ENCODE measurements around the gene GABBR2.
"Not testable (repeated sequence)": the region's sequence is repeated elsewhere in the genome, so short reads cannot be mapped to it uniquely, and the experiment has no call there.

GABBR2 gene

DNA sequence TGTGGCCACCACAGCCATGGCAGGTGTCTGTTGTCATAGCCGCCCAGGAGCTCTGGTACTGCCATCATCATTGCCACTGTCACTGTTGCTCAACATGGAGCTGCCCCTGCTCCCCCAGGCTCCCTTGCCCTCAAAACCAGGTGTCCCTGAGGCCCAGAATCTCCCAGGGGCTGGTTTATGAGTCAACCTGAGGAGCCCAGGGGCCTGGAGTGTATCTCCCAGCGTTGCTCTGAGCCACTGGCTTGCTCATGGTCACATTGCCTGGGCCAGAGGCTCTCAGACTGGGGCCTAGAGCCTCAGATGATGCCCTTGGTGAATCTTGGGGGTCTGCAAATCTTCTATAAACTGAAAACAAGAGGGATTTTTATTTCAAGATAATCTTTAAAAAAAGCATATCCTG, 428.6 kb downstream of the GABBR2 start:
- no peak overlapping the region for H3K4me2 ChIP-seq (ENCODE audit: low read length)
- H3K9ac ChIP-seq (ENCODE audit: low read depth, low read length), result no peak overlapping the region
- no peak overlapping the region for H3K4me3 ChIP-seq (ENCODE audit: low read length)
- H3K27me3 ChIP-seq (ENCODE audit: control insufficient read depth, insufficient read depth, low read length), result peaks cover 72% of the 10 kb centered on the region
- no peaks in the 10 kb centered on the region for H3K4me1 ChIP-seq (ENCODE audit: control insufficient read depth, insufficient read depth, low read length)
- H3K9me3 ChIP-seq (replicated peaks; ENCODE audit: low read length), result no peaks in the 10 kb centered on the region
- H3K36me3 ChIP-seq (ENCODE audit: insufficient read depth, low read length), result no peaks in the 10 kb centered on the region

DNA sequence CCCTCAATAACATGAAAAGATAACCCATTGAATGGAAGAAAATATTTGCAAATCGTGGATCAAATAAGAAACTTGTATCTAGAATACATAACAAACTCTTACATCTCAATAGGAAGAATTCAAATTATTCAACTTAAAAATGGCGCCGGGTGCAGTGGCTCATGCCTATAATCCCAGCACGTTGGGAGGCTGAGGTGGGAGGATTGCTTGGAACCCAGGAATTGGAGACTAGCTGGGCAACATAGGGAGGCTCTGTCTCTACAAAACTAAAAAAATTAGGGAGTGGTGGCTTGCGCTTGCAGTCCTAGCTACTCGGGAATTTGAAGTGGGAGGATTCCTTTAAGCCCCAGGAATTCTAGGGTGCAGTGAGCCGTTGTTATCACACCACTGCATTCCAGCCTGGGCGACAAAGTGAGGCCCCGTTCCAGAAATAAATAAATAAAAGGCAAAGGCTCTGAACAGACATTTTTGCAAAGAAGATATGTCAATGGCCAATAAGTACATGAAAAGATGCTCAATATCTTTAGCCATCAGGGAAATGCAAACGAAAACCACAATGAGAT, 431.7 kb downstream of the GABBR2 start:
- Histone ChIP-seq H3K27me3 (ENCODE audit: control insufficient read depth, insufficient read depth, low read length) (peaks cover 55% of the 10 kb centered on the region), H3K4me2 (ENCODE audit: low read length) (no peak overlapping the region), H3K9ac (ENCODE audit: low read depth, low read length) (no peak overlapping the region), H3K36me3 (ENCODE audit: insufficient read depth, low read length) (no peaks in the 10 kb centered on the region), H3K9me3 (replicated peaks; ENCODE audit: low read length) (no peaks in the 10 kb centered on the region), H3K4me1 (ENCODE audit: control insufficient read depth, insufficient read depth, low read length) (no peaks in the 10 kb centered on the region), H3K4me3 (ENCODE audit: low read length) (no peak overlapping the region)

DNA sequence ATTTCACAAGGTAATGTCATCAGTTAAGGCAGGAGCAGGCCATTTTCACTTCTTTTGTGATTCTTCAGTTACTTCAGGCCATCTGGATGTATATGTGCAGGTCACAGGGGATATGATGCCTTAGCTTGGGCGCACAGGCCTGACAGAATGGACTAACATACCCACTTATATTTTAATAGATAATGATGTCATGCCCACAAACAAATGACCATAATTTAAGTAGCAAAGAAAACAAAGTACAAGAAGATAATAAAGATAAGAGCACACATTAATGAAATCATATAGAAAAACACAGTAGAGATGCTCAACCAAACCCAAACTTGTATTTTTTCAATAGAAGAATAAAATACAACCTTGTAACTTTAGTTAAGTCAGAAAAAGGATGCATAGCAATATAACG, 433.6 kb downstream of the GABBR2 start:
- Histone ChIP-seq H3K36me3 (ENCODE audit: insufficient read depth, low read length) (no peaks in the 10 kb centered on the region), H3K27me3 (ENCODE audit: control insufficient read depth, insufficient read depth, low read length) (peaks cover 48% of the 10 kb centered on the region), H3K9me3 (replicated peaks; ENCODE audit: low read length) (no peaks in the 10 kb centered on the region), H3K4me2 (ENCODE audit: low read length) (no peak overlapping the region), H3K4me3 (ENCODE audit: low read length) (no peak overlapping the region), H3K9ac (ENCODE audit: low read depth, low read length) (no peak overlapping the region), H3K4me1 (ENCODE audit: control insufficient read depth, insufficient read depth, low read length) (no peaks in the 10 kb centered on the region)

DNA sequence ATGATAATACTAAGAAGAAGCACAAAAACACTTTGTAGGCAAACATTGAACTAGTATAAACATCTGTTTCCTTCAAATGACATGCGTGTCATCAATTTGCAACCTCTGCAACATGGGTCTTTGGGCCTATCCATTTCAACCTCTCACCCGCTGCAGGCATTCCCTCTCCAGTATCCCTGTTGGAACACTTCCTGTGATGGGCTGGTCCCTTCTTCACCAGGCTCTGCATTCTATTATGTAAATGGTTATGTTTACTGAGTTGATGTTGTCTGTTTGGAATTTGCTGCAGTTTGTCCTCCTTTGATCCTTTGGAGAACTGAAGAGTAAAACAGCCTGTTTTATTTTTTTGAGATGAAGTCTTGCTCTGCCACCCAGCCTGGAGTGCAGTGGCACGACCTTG, 436.7 kb downstream of the GABBR2 start:
- H3K4me1 ChIP-seq (ENCODE audit: control insufficient read depth, insufficient read depth, low read length), result no peaks in the 10 kb centered on the region
- H3K27me3 ChIP-seq (ENCODE audit: control insufficient read depth, insufficient read depth, low read length), result peaks cover 17% of the 10 kb centered on the region
- no peaks in the 10 kb centered on the region for H3K36me3 ChIP-seq (ENCODE audit: insufficient read depth, low read length)
- H3K9ac ChIP-seq (ENCODE audit: low read depth, low read length), result no peak overlapping the region
- H3K4me2 ChIP-seq (ENCODE audit: low read length), result no peak overlapping the region
- H3K9me3 ChIP-seq (replicated peaks; ENCODE audit: low read length), result no peaks in the 10 kb centered on the region
- no peak overlapping the region for H3K4me3 ChIP-seq (ENCODE audit: low read length)

DNA sequence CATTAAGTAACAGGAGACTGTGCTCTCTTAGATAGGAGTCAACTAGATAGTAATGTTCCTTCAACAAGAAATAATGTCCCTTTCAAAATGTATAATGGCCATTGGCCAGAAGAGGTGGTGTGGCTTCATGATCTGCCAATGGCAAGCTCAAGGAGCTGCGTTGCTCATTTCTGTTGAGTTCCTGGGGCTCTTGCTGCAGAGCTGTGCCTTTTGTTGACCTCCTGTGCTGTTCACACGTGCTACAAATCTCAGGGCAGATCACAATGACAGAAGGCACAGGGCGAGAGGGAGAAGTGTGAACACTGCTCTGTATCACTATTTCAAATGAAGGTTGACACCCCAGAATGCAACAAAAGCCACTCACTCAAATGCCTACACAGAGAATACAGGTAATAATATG, 437.3 kb downstream of the GABBR2 start:
- no peaks in the 10 kb centered on the region for H3K36me3 ChIP-seq (ENCODE audit: insufficient read depth, low read length)
- no peak overlapping the region for H3K4me2 ChIP-seq (ENCODE audit: low read length)
- H3K9ac ChIP-seq (ENCODE audit: low read depth, low read length), result no peak overlapping the region
- H3K9me3 ChIP-seq (replicated peaks; ENCODE audit: low read length), result no peaks in the 10 kb centered on the region
- H3K27me3 ChIP-seq (ENCODE audit: control insufficient read depth, insufficient read depth, low read length), result peaks cover 11% of the 10 kb centered on the region
- H3K4me1 ChIP-seq (ENCODE audit: control insufficient read depth, insufficient read depth, low read length), result no peaks in the 10 kb centered on the region
- H3K4me3 ChIP-seq (ENCODE audit: low read length), result no peak overlapping the region

DNA sequence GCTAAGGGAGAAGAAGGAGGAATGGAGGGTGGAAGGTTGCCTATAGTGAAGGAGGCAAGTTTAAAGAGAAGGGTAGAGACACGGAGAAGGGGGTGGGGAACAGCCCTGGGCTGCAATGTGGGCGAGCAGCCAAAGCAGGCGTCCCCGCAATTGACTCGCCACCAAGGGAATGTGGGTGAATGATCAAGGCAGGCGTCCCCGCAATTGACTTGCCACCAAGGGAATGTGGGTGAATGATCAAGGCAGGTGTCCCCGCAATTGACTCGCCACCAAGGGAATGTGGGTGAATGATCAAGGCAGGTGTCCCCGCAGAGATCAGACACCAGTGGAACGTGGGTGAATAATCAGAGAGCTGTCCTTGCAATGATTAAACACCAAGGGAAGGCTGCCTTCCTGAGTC, 438.5 kb downstream of the GABBR2 start:
- not testable (repeated sequence) for H3K9me3 ChIP-seq (replicated peaks; ENCODE audit: low read length); H3K9ac ChIP-seq (ENCODE audit: low read depth, low read length); H3K4me1 ChIP-seq (ENCODE audit: control insufficient read depth, insufficient read depth, low read length); H3K4me2 ChIP-seq (ENCODE audit: low read length); H3K36me3 ChIP-seq (ENCODE audit: insufficient read depth, low read length); H3K27me3 ChIP-seq (ENCODE audit: control insufficient read depth, insufficient read depth, low read length); H3K4me3 ChIP-seq (ENCODE audit: low read length)

DNA sequence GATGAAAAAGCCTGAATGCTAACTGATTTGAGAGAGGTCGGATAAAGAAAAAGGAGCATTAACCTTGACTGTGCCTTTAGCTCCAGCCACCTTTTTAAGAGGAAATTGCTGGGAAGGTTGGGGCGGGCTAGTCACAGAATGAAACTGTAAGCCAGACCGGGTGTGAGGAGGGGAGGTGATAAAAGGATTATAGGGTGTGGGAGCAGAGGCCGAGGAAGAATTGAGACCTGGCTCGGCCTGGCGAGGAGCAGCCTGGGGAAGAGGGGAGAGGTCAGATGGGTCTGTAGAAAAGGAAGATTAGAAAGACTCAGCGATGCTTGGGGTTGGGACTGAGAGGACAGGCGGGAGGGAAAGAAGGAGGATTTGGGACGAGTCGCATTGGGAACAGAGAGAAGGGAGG, 439.1 kb downstream of the GABBR2 start:
- not testable (repeated sequence) for H3K4me3 ChIP-seq (ENCODE audit: low read length); H3K4me2 ChIP-seq (ENCODE audit: low read length); H3K9ac ChIP-seq (ENCODE audit: low read depth, low read length); H3K9me3 ChIP-seq (replicated peaks; ENCODE audit: low read length); H3K4me1 ChIP-seq (ENCODE audit: control insufficient read depth, insufficient read depth, low read length); H3K36me3 ChIP-seq (ENCODE audit: insufficient read depth, low read length); H3K27me3 ChIP-seq (ENCODE audit: control insufficient read depth, insufficient read depth, low read length)

DNA sequence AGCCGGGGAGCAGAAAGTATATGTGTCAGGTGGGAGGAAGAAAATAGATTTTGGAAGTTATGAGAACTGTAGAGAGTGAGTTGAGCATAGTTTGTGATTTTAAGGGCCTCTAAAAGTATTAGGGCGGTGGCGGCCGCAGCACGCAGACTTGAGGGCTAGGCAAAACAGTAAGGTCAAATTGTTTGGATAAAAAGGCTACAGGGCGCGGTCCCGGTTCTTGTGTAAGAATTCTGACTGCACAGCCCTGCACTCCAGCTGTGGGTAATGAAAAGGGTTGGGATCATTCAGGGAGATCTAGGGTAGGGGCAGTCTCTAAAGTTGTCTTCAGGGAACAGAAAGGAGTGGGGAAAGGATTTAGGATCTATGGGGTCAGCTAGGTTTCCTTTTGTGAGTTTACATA, 441.2 kb downstream of the GABBR2 start:
- H3K27me3 ChIP-seq (ENCODE audit: control insufficient read depth, insufficient read depth, low read length); H3K4me2 ChIP-seq (ENCODE audit: low read length); H3K4me3 ChIP-seq (ENCODE audit: low read length); H3K36me3 ChIP-seq (ENCODE audit: insufficient read depth, low read length); H3K9ac ChIP-seq (ENCODE audit: low read depth, low read length); H3K9me3 ChIP-seq (replicated peaks; ENCODE audit: low read length); H3K4me1 ChIP-seq (ENCODE audit: control insufficient read depth, insufficient read depth, low read length): not testable (repeated sequence)

DNA sequence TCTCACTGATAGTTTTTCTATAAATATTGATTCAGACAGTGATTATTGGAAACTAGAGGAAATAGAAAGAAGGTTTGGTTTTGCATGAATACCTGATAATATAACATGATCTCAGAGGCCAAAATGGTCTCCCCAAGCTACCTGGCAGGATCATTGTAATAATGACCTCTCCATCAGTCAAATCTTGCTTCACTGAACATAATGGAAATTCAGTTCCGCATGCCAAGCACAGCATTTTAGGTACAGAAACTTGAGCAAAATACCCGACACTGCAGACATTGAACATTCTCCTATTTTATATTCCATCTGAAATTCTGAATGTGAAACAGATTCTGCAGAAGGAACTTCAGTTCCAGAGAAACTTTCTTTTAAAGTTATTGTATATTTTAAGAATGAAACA, 444.2 kb downstream of the GABBR2 start:
- Histone ChIP-seq H3K4me3 (ENCODE audit: low read length) (no peak overlapping the region), H3K4me2 (ENCODE audit: low read length) (no peak overlapping the region), H3K4me1 (ENCODE audit: control insufficient read depth, insufficient read depth, low read length) (peaks cover 5% of the 10 kb centered on the region), H3K9me3 (replicated peaks; ENCODE audit: low read length) (no peaks in the 10 kb centered on the region), H3K36me3 (ENCODE audit: insufficient read depth, low read length) (no peaks in the 10 kb centered on the region), H3K9ac (ENCODE audit: low read depth, low read length) (no peak overlapping the region), H3K27me3 (ENCODE audit: control insufficient read depth, insufficient read depth, low read length) (no peaks in the 10 kb centered on the region)

DNA sequence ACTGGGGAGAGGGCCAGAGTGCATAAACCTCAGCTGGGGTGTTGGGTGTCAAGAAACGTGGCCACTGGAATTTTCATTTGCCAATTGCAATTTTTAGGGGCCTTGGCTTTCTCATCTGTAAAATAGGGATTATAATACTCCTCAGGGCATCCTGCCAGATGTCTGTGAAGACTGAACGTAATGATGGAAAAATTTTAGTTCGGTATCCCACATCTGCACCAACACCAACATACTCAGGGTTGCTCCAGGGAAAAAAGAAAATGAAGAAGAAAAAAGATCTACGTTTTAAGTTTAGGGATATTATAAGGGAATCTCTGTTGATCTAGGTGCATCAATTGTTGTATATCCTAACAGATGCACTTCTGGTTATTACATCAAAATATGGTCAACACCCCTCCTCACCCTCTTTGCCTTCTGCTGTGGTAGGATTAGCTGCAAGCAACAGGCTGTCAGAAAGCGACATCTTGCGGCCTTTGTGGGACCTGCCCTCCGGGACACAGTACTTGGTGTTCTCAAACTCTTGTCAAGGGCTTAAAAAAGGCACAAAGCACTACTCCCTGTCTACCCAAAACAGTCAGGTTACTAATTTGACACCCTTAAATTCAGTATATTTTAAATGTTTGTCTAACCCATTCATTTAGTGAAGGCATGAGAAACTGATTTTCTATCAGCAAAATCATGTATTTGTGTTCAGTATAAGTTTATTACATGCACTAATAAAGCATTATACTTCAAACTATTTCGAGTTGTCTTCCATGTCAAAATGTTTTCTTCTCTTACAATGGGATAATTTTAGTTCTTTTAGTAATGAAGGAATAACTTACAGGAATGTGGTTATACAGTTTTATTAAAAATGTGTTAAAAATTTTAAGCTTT, 445.0 kb downstream of the GABBR2 start:
- no peaks in the 10 kb centered on the region for H3K36me3 ChIP-seq (ENCODE audit: insufficient read depth, low read length)
- H3K4me3 ChIP-seq (ENCODE audit: low read length), result no peak overlapping the region
- H3K4me2 ChIP-seq (ENCODE audit: low read length), result no peak overlapping the region
- no peaks in the 10 kb centered on the region for H3K27me3 ChIP-seq (ENCODE audit: control insufficient read depth, insufficient read depth, low read length)
- no peaks in the 10 kb centered on the region for H3K9me3 ChIP-seq (replicated peaks; ENCODE audit: low read length)
- peaks cover 5% of the 10 kb centered on the region for H3K4me1 ChIP-seq (ENCODE audit: control insufficient read depth, insufficient read depth, low read length)
- no peak overlapping the region for H3K9ac ChIP-seq (ENCODE audit: low read depth, low read length)

DNA sequence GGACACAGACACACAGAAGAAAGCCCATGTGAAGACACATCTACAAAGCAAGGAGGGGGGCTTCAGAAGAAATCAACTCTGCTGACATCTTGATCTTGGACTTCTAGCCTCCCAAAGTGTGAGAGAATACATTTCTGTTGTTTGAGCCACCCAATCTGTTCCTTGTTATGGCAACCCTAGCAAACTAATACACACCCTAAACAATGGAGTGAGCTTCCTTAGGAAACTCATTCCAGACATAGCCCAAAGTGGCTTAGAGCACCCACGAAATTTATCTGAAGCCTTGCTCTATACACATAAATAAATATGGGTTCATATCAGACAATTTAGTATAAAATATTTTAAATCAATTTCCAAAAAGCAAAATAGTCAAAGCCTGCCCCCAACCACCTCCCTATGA, 445.7 kb downstream of the GABBR2 start:
- Histone ChIP-seq H3K27me3 (ENCODE audit: control insufficient read depth, insufficient read depth, low read length) (no peaks in the 10 kb centered on the region), H3K36me3 (ENCODE audit: insufficient read depth, low read length) (no peaks in the 10 kb centered on the region), H3K4me3 (ENCODE audit: low read length) (no peak overlapping the region), H3K4me2 (ENCODE audit: low read length) (no peak overlapping the region), H3K9ac (ENCODE audit: low read depth, low read length) (no peak overlapping the region), H3K4me1 (ENCODE audit: control insufficient read depth, insufficient read depth, low read length) (peaks cover 5% of the 10 kb centered on the region), H3K9me3 (replicated peaks; ENCODE audit: low read length) (no peaks in the 10 kb centered on the region)

DNA sequence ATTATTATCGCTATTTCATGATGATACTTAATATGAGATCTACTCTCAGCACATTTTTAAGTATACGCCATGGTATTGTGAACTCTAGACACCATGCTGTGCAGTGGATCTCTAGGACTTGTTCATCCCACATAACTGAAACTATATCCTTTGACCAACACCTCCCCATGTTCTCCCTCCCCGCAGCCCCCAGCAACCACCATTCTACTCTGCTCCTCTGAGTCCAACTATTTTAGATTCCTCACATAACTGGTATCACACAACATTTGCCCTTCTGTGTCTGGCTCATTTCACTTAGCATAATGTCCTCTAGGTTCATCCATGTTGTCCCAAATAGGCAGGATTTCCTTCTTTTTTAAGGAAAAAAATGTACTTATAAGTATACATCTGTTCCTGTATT, 446.7 kb downstream of the GABBR2 start:
- H3K36me3 ChIP-seq (ENCODE audit: insufficient read depth, low read length), result no peaks in the 10 kb centered on the region
- no peak overlapping the region for H3K4me3 ChIP-seq (ENCODE audit: low read length)
- no peak overlapping the region for H3K9ac ChIP-seq (ENCODE audit: low read depth, low read length)
- H3K4me2 ChIP-seq (ENCODE audit: low read length), result no peak overlapping the region
- H3K4me1 ChIP-seq (ENCODE audit: control insufficient read depth, insufficient read depth, low read length), result peaks cover 6% of the 10 kb centered on the region
- H3K27me3 ChIP-seq (ENCODE audit: control insufficient read depth, insufficient read depth, low read length), result no peaks in the 10 kb centered on the region
- H3K9me3 ChIP-seq (replicated peaks; ENCODE audit: low read length), result no peaks in the 10 kb centered on the region

All from skeletal muscle satellite cell (primary cell).